ENCODE results near the gene PRSS33.

PRSS33 gene

DNA sequence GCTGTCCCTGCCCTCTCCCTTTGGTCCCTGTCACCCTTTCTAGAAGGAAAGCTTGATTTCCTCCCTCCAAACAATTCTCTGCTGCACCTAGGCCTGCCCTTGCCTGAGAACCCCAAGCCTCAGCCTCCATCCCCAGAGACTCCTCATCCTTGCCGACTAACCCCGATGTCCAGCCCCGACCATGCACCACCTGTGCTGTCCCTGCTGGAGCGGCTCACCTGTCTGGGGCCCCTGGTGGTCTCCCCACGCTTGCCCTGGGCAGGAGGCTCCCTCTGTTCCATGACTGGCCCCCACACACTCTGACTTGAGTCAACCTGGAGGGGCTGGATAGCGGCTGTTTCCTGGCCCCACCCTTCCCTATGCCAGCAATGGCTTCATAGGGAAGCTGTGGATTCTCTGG is 46.9 kb downstream of the PRSS33 start:
- no peak for DNase-seq (ENCODE audit: extremely low read depth, insufficient read length)
- TF ChIP-seq, protein P1, sequence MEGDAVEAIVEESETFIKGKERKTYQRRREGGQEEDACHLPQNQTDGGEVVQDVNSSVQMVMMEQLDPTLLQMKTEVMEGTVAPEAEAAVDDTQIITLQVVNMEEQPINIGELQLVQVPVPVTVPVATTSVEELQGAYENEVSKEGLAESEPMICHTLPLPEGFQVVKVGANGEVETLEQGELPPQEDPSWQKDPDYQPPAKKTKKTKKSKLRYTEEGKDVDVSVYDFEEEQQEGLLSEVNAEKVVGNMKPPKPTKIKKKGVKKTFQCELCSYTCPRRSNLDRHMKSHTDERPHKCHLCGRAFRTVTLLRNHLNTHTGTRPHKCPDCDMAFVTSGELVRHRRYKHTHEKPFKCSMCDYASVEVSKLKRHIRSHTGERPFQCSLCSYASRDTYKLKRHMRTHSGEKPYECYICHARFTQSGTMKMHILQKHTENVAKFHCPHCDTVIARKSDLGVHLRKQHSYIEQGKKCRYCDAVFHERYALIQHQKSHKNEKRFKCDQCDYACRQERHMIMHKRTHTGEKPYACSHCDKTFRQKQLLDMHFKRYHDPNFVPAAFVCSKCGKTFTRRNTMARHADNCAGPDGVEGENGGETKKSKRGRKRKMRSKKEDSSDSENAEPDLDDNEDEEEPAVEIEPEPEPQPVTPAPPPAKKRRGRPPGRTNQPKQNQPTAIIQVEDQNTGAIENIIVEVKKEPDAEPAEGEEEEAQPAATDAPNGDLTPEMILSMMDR (IDR thresholded peaks at IDR 0.05; ENCODE audit: insufficient read depth, low read length, poor library complexity, severe bottlenecking): no peak
- no peaks in the 10 kb centered on the region for H3K27me3 ChIP-seq (replicated peaks; ENCODE audit: control insufficient read depth, insufficient read depth, low read length)
- no peak overlapping the region for H3K4me3 ChIP-seq (replicated peaks; ENCODE audit: low read depth, low read length)
- no peaks in the 10 kb centered on the region for H3K36me3 ChIP-seq (ENCODE audit: control insufficient read depth, insufficient read depth, low read length)

DNA sequence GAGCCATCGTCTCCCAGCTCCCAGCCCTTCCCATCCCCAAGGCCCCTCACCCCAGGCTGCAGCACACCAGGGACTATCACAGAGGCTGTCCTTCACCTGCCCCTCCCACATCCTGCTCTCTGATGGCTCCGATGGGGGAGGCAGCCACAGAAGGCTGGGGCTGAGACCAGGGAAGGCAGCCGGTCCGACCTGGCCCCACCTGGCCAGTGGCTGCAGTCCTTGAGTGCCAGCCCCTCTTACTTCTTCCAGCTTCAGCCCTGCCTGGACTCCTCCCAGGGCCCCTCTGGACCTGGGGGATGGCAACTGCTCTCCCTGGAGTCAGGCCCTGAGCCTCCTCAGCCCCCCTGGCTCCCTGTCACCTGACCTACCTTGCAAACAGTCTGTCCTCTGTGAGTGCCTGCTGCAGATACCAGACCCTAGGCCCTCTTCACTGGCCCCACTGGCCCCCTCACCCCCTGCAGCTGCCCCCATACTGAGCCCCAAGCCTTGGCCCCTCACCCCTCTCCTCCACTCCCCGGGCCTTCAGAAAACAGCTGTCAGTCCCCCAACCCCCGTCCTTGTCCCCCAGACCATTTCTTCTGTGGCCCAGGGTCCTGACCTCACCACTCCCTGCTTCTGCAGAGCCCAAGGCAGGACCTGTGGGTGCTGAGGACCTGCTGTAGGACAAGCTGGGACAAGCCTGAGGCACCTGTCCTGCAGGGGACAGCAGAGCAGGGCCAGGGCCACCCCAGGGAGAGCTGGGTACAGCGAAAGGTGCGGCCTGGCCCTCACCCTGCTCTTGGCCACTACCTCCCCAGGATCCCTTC is 47.5 kb downstream of the PRSS33 start:
- Histone ChIP-seq H3K36me3 (ENCODE audit: control insufficient read depth, insufficient read depth, low read length) (no peaks in the 10 kb centered on the region), H3K4me3 (replicated peaks; ENCODE audit: low read depth, low read length) (no peak overlapping the region), H3K27me3 (replicated peaks; ENCODE audit: control insufficient read depth, insufficient read depth, low read length) (no peaks in the 10 kb centered on the region)
- TF ChIP-seq, protein P1 (IDR thresholded peaks at IDR 0.05; ENCODE audit: insufficient read depth, low read length, poor library complexity, severe bottlenecking): no peak
- no peak for DNase-seq (ENCODE audit: extremely low read depth, insufficient read length)

DNA sequence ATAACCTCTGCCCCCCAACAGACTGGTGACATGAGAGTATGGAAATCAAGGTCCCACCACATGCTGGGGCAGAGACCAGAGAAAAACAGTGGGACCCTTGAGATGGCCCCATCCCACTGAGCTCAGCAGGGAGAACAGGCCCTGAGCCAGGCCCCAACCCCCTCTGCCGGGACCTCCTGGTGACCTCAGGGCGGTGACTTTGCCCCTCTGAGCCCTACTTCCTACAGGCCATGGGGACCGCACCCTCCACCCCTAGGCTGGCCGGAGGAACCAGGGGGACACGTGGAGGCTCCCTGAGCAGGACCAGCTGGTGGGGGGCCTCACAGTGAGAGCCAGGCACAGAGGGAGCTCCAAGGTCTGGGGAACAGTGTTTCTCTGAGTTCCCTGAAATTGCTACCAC is 48.7 kb downstream of the PRSS33 start:
- no peak for DNase-seq (ENCODE audit: extremely low read depth, insufficient read length)
- Histone ChIP-seq H3K27me3 (replicated peaks; ENCODE audit: control insufficient read depth, insufficient read depth, low read length) (no peaks in the 10 kb centered on the region), H3K36me3 (ENCODE audit: control insufficient read depth, insufficient read depth, low read length) (no peaks in the 10 kb centered on the region), H3K4me3 (replicated peaks; ENCODE audit: low read depth, low read length) (no peak overlapping the region)
- TF ChIP-seq, protein P1 (IDR thresholded peaks at IDR 0.05; ENCODE audit: insufficient read depth, low read length, poor library complexity, severe bottlenecking): no peak

GRCh38 chr16:2737895-2738418 is 49.4 kb downstream of the PRSS33 start:
- Histone ChIP-seq H3K36me3 (ENCODE audit: control insufficient read depth, insufficient read depth, low read length) (no peaks in the 10 kb centered on the region), H3K27me3 (replicated peaks; ENCODE audit: control insufficient read depth, insufficient read depth, low read length) (no peaks in the 10 kb centered on the region), H3K4me3 (replicated peaks; ENCODE audit: low read depth, low read length) (no peak overlapping the region)
- no peak for DNase-seq (ENCODE audit: extremely low read depth, insufficient read length)
- TF ChIP-seq, protein P1 (IDR thresholded peaks at IDR 0.05; ENCODE audit: insufficient read depth, low read length, poor library complexity, severe bottlenecking): no peak

DNA sequence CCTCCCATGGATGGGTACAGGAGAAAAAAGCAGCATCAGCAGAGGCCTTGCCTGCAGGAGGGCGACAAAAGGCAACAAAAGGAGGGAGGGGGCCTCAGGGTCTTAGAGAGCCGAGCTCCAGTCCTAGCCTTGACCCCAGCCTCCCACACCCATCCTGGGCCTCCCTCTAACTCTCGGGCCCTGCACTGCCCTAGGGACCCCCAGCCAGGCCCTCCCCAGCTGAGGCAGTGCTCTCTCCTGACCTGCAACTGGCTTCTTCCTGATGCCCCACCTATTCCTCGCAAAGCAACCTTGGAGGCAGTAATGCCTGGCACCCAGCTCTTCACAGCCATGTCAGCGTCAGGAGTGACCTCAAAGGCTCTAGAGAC is 50.1 kb downstream of the PRSS33 start:
- TF ChIP-seq, protein P1 (IDR thresholded peaks at IDR 0.05; ENCODE audit: insufficient read depth, low read length, poor library complexity, severe bottlenecking): no peak
- no peaks in the 10 kb centered on the region for H3K27me3 ChIP-seq (replicated peaks; ENCODE audit: control insufficient read depth, insufficient read depth, low read length)
- DNase-seq (ENCODE audit: extremely low read depth, insufficient read length): no peak
- no peak overlapping the region for H3K4me3 ChIP-seq (replicated peaks; ENCODE audit: low read depth, low read length)
- H3K36me3 ChIP-seq (ENCODE audit: control insufficient read depth, insufficient read depth, low read length): no peaks in the 10 kb centered on the region

All from GM06990 (cell line).